SJSA1 (cell line): Measurements from ENCODE around the gene OR1Q1. TPM values are rescaled to one million over a fixed set of nuclear protein-coding genes. Genes with fewer than 3 reads are reported as not detected.

Source experiments
- total RNA-seq: library from RNA; depleted of rRNA; stranded (reverse); fragments of >200 nt; shearing (Covaris generic); gene quantifications from 2 replicates; pipeline ENCODE4 v1.2.3, GENCODE V29; 2014; rRNA removed

OR1Q1 gene
- total RNA-seq, 1 experiment from 2014 or later, result not detected

Other genes with a start within 250 kb of the OR1Q1 start
- gene PTGS1, start 243.7 kb upstream of the OR1Q1 start, total RNA-seq, result 0.39 and 0.97 TPM in 2 replicates
- not detected in 2 replicates for gene OR1J1, start 136.8 kb upstream of the OR1Q1 start, total RNA-seq
- not detected in 2 replicates for gene OR1J2, start 103.9 kb upstream of the OR1Q1 start, total RNA-seq
- gene OR1J4, start 95.6 kb upstream of the OR1Q1 start, total RNA-seq, result not detected in 2 replicates
- not detected in 2 replicates for gene OR1N1, start 87.4 kb upstream of the OR1Q1 start, total RNA-seq
- not detected in 2 replicates for gene OR1N2, start 61.6 kb upstream of the OR1Q1 start, total RNA-seq
- gene OR1L8, start 31.4 kb upstream of the OR1Q1 start, total RNA-seq, result not detected in 2 replicates
- gene OR1B1, start 42.9 kb downstream of the OR1Q1 start, total RNA-seq, result not detected in 2 replicates
- gene OR1L1, start 47.0 kb downstream of the OR1Q1 start, total RNA-seq, result not detected in 2 replicates
- gene OR1L3, start 60.4 kb downstream of the OR1Q1 start, total RNA-seq, result not detected in 2 replicates
- gene OR1L4, start 109.3 kb downstream of the OR1Q1 start, total RNA-seq, result not detected in 2 replicates
- gene OR1L6, start 127.6 kb downstream of the OR1Q1 start, total RNA-seq, result not detected in 2 replicates
- gene OR5C1, start 174.2 kb downstream of the OR1Q1 start, total RNA-seq, result not detected in 2 replicates
- gene OR1K1, start 185.4 kb downstream of the OR1Q1 start, total RNA-seq, result not detected in 2 replicates
- gene PDCL, start 213.8 kb downstream of the OR1Q1 start, total RNA-seq, result 28.4 and 31.1 TPM in 2 replicates